ENCODE measurements around the gene TFF1.

- TF ChIP-seq POLR2A (IDR thresholded peaks at IDR 0.05) = no peak
- TF ChIP-seq, protein P1, sequence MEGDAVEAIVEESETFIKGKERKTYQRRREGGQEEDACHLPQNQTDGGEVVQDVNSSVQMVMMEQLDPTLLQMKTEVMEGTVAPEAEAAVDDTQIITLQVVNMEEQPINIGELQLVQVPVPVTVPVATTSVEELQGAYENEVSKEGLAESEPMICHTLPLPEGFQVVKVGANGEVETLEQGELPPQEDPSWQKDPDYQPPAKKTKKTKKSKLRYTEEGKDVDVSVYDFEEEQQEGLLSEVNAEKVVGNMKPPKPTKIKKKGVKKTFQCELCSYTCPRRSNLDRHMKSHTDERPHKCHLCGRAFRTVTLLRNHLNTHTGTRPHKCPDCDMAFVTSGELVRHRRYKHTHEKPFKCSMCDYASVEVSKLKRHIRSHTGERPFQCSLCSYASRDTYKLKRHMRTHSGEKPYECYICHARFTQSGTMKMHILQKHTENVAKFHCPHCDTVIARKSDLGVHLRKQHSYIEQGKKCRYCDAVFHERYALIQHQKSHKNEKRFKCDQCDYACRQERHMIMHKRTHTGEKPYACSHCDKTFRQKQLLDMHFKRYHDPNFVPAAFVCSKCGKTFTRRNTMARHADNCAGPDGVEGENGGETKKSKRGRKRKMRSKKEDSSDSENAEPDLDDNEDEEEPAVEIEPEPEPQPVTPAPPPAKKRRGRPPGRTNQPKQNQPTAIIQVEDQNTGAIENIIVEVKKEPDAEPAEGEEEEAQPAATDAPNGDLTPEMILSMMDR (IDR thresholded peaks at IDR 0.05) = no peak
These were observed 23.9 kb upstream of the TFF1 start for GRCh38 chr21:42390193-42390592.

Data from body of pancreas (tissue), 4 donors.